Tibial nerve (tissue), 3 donors: ENCODE measurements around the gene NPHP4.
A peak's percentile ranks its signal among the peaks of the same experiment; 100 is the strongest.

Source experiments
- POLR2A ChIP-seq, 2 donors: fragments of 450-650 bp; IDR thresholded peaks; one replicate each; pipeline ENCODE4 v1.6.1; 2017; ENCODE audit warnings: antibody characterized with exemption in 2 of 2, mild to moderate bottlenecking in 2 of 2, moderate library complexity in 2 of 2
- TF ChIP-seq, protein P1 (sequence below), 5 experiments: fragments of 200-600 bp in 3 of 5; fragments of 450-650 bp in 2 of 5; sonication (generic) in 3 of 5; IDR thresholded peaks; one replicate each; pipeline ENCODE4 v1.5.1; 2016 to 2019; ENCODE audit warnings: antibody characterized with exemption in 5 of 5, mild to moderate bottlenecking in 3 of 5, moderate library complexity in 2 of 5

DNA sequence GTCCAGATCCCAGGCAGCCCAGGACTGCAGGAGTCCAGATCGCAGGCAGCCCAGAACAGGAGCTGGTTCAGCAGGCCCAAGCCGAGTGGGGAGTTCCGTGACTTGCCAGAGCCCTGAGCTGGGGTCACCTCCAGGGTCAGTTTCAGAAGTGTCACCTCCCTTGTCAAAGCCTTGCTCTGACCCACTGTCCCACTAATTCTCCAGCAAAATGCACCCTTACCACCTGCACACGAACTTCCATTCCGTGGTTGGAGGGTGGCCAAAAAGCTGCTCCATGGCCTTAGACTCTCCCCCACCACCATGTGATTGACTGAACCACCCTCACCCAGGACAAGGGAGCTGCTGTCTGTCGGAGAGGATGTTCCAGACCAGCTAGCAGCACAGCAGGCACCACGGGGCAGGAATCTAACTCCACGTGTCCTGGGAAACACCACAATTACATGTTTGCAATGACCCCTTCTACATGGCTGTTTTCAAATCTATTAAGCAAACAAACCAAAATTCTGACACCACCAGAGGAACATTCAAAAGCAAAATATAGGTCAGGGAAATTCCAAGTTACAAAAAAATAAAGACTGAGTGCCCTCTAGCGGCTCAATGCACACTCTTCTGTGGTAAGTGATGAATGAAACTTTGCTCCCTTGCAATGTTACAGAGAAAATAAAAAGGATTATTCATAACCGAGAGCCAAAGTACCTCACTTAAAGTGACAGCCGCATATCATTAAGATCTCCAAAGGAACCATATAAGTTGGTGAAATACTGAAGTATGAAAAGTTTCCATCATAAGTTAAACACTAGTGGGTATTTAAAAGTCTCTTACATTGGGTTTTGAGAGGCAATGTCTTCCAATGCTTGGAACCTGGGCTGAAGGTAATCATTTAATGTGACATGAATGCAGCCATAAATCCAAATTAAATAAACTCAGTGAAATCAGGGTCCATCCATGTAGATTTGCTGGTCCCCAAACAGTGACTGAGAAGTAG, 76.3 kb downstream of the NPHP4 start:
- TF ChIP-seq, protein P1, sequence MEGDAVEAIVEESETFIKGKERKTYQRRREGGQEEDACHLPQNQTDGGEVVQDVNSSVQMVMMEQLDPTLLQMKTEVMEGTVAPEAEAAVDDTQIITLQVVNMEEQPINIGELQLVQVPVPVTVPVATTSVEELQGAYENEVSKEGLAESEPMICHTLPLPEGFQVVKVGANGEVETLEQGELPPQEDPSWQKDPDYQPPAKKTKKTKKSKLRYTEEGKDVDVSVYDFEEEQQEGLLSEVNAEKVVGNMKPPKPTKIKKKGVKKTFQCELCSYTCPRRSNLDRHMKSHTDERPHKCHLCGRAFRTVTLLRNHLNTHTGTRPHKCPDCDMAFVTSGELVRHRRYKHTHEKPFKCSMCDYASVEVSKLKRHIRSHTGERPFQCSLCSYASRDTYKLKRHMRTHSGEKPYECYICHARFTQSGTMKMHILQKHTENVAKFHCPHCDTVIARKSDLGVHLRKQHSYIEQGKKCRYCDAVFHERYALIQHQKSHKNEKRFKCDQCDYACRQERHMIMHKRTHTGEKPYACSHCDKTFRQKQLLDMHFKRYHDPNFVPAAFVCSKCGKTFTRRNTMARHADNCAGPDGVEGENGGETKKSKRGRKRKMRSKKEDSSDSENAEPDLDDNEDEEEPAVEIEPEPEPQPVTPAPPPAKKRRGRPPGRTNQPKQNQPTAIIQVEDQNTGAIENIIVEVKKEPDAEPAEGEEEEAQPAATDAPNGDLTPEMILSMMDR (IDR thresholded peaks at IDR 0.05): peak; percentile 53 to 71 (median 67)
- no peak for TF ChIP-seq POLR2A (IDR thresholded peaks at IDR 0.05)
